Measurements from ENCODE around the gene ANKRD44.

DNA sequence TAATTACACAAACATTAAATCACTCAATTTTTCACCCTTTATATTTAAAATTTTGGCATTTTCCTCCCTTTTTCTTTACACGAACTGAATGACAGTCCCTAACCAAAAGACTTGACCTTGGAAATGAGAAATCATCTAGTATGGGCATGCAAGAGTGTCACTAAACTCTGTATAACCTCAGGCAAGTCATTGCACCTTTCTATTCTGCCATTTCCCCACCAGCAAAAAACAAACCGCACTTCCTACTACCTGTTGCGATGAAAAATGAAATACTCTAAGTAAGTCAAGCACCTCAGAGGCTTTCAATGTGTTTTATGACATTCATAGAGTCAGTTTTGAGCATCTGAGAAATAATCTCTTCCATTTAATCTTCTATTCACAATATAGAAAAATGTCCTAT lies 44.1 kb downstream of the ANKRD44 start:
- TF ChIP-seq, protein P1, sequence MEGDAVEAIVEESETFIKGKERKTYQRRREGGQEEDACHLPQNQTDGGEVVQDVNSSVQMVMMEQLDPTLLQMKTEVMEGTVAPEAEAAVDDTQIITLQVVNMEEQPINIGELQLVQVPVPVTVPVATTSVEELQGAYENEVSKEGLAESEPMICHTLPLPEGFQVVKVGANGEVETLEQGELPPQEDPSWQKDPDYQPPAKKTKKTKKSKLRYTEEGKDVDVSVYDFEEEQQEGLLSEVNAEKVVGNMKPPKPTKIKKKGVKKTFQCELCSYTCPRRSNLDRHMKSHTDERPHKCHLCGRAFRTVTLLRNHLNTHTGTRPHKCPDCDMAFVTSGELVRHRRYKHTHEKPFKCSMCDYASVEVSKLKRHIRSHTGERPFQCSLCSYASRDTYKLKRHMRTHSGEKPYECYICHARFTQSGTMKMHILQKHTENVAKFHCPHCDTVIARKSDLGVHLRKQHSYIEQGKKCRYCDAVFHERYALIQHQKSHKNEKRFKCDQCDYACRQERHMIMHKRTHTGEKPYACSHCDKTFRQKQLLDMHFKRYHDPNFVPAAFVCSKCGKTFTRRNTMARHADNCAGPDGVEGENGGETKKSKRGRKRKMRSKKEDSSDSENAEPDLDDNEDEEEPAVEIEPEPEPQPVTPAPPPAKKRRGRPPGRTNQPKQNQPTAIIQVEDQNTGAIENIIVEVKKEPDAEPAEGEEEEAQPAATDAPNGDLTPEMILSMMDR (IDR thresholded peaks at IDR 0.05) = no peak
- TF ChIP-seq EZH2phosphoT487 (IDR thresholded peaks at IDR 0.05) = no peak
